Measurements from ENCODE around the gene KCP.

KCP gene

GRCh38 chr7:128827248-128827958 is 83.1 kb downstream of the KCP start:
- peak; percentile 85 for DNase-seq (ENCODE audit: low read depth)

GRCh38 chr7:128826916-128827247 is 83.6 kb downstream of the KCP start:
- no peak for DNase-seq (ENCODE audit: low read depth)
